ENCODE measurements around the gene INPP4A. TPM values are rescaled to one million over a fixed set of nuclear protein-coding genes. Genes with fewer than 3 reads are reported as not detected.

The INPP4A gene
- total RNA-seq, 1 experiment from 2014 or later = 26.7 TPM

GRCh38 chr2:98608116-98608961, 163.7 kb downstream of the INPP4A start, which contains the start of the genes COA5 and UNC50:
TSS of gene COA5 (minus strand) at chr2:98608512. CDS start at chr2:98608405, 107 bp downstream.
TSS of gene UNC50 (plus strand) at chr2:98608589. CDS start at chr2:98609760, 1,171 bp downstream.
- Mint-ChIP-seq H3K4me3 (ENCODE audit: low read depth, unreplicated experiment) (peak within 1 kb of the TSS; percentile 96), H3K9me3 (ENCODE audit: low read depth, unreplicated experiment) (no peaks in the 10 kb centered on the region), H3K27ac (ENCODE audit: unreplicated experiment) (peak within 1 kb of the TSS; percentile 95), H3K27me3 (ENCODE audit: unreplicated experiment) (no peaks in the 10 kb centered on the region), H3K36me3 (ENCODE audit: insufficient read depth, unreplicated experiment) (peaks cover 54% of the 10 kb centered on the region), H3K4me1 (ENCODE audit: low read depth, unreplicated experiment) (peaks cover 23% of the 10 kb centered on the region)
- no peak for TF ChIP-seq CTCF (IDR thresholded peaks at IDR 0.05; ENCODE audit: unreplicated experiment)
- CTCF ChIA-PET = interaction anchor here (0.8 to 1.4 kb wide), 2 partner anchors 41 to 120 kb away, joined by 3 read pairs; no protein-coding TSS in a partner anchor
- no TSS peak for BruUV-seq (replicated peaks)
- peak; percentile 91 for DNase-seq
- intact Hi-C loops (cut with micrococcal nuclease; ENCODE audit: unreplicated experiment) = no loop called here

- intact Hi-C loops (cut with micrococcal nuclease; ENCODE audit: unreplicated experiment) = no loop called here
- CTCF ChIA-PET = interaction anchor here (0.8 to 1.4 kb wide), 2 partner anchors 40 to 121 kb away, joined by 3 read pairs; no protein-coding TSS in a partner anchor
- peaks cover 23% of the 10 kb centered on the region for H3K4me1 Mint-ChIP-seq (ENCODE audit: low read depth, unreplicated experiment)
- peak overlapping the region; percentile 95 for H3K27ac Mint-ChIP-seq (ENCODE audit: unreplicated experiment)
- BruUV-seq (replicated peaks) = TSS peak; percentile 34
- H3K27me3 Mint-ChIP-seq (ENCODE audit: unreplicated experiment) = no peaks in the 10 kb centered on the region
- peak overlapping the region; percentile 96 for H3K4me3 Mint-ChIP-seq (ENCODE audit: low read depth, unreplicated experiment)
- H3K36me3 Mint-ChIP-seq (ENCODE audit: insufficient read depth, unreplicated experiment) = peaks cover 57% of the 10 kb centered on the region
- peak; percentile 10 for DNase-seq
- no peaks in the 10 kb centered on the region for H3K9me3 Mint-ChIP-seq (ENCODE audit: low read depth, unreplicated experiment)
- TF ChIP-seq CTCF (IDR thresholded peaks at IDR 0.05; ENCODE audit: unreplicated experiment) = no peak
These were observed 164.4 kb downstream of the INPP4A start for GRCh38 chr2:98608962-98609604.

- no peak for DNase-seq
- Mint-ChIP-seq H3K9me3 (ENCODE audit: low read depth, unreplicated experiment) (no peaks in the 10 kb centered on the region), H3K27ac (ENCODE audit: unreplicated experiment) (no peak overlapping the region), H3K4me1 (ENCODE audit: low read depth, unreplicated experiment) (peaks cover 8% of the 10 kb centered on the region), H3K36me3 (ENCODE audit: insufficient read depth, unreplicated experiment) (peaks cover 48% of the 10 kb centered on the region), H3K4me3 (ENCODE audit: low read depth, unreplicated experiment) (no peak overlapping the region), H3K27me3 (ENCODE audit: unreplicated experiment) (no peaks in the 10 kb centered on the region)
- intact Hi-C loops (cut with micrococcal nuclease; ENCODE audit: unreplicated experiment) = no loop called here
- no peak for TF ChIP-seq CTCF (IDR thresholded peaks at IDR 0.05; ENCODE audit: unreplicated experiment)
- no TSS peak for BruUV-seq (replicated peaks)
- CTCF ChIA-PET = no interaction called here
These were observed 169.5 kb downstream of the INPP4A start for GRCh38 chr2:98614024-98614739.

GRCh38 chr2:98615481-98615880, 170.8 kb downstream of the INPP4A start:
- Mint-ChIP-seq H3K4me1 (ENCODE audit: low read depth, unreplicated experiment) (no peaks in the 10 kb centered on the region), H3K9me3 (ENCODE audit: low read depth, unreplicated experiment) (no peaks in the 10 kb centered on the region), H3K4me3 (ENCODE audit: low read depth, unreplicated experiment) (no peak overlapping the region), H3K36me3 (ENCODE audit: insufficient read depth, unreplicated experiment) (peaks cover 43% of the 10 kb centered on the region), H3K27me3 (ENCODE audit: unreplicated experiment) (no peaks in the 10 kb centered on the region), H3K27ac (ENCODE audit: unreplicated experiment) (no peak overlapping the region)
- intact Hi-C loops (cut with micrococcal nuclease; ENCODE audit: unreplicated experiment) = no loop called here
- BruUV-seq (replicated peaks) = no TSS peak
- no peak for TF ChIP-seq CTCF (IDR thresholded peaks at IDR 0.05; ENCODE audit: unreplicated experiment)
- no peak for DNase-seq
- CTCF ChIA-PET = no interaction called here
